Right lobe of liver (tissue), 4 donors: ENCODE data around the gene WDFY2.

Experiments used
- CTCF ChIP-seq, 4 donors: fragments of 200-600 bp in 3 of 4; fragments of 450-650 bp in 1 of 4; IDR thresholded peaks; one replicate each; pipeline versions ENCODE4 v1.5.1 to v1.8.0; 2016 to 2022; ENCODE audit warnings: antibody characterized with exemption in 4 of 4, mild to moderate bottlenecking in 2 of 4
- POLR2A ChIP-seq: fragments of 450-650 bp; IDR thresholded peaks from one replicate; pipeline ENCODE4 v1.6.1; 2017; ENCODE audit warnings: antibody characterized with exemption, mild to moderate bottlenecking
- donor health status: DM: no; HTN: no; CAD: no.
- donor health status: DM: no; HTN: no; CAD: no.
- donor health status: DM: no; HTN: yes; CAD: no.

GRCh38 chr13:51619614-51620013, 35.4 kb downstream of the WDFY2 start:
- no peak for TF ChIP-seq CTCF (IDR thresholded peaks at IDR 0.05)
- no peak for TF ChIP-seq POLR2A
